GM12873 (cell line): ENCODE results near the gene DIP2A.

Experiments used
- TF ChIP-seq, protein P1 (sequence below): IDR thresholded peaks from 2 replicates; pipeline ENCODE4 v1.5.1; 2012; ENCODE audit warnings: low read depth, mild to moderate bottlenecking, moderate library complexity, low read length, control low read depth; ENCODE audit not compliant: insufficient read depth; ENCODE audit errors: missing control alignments

DIP2A gene

DNA sequence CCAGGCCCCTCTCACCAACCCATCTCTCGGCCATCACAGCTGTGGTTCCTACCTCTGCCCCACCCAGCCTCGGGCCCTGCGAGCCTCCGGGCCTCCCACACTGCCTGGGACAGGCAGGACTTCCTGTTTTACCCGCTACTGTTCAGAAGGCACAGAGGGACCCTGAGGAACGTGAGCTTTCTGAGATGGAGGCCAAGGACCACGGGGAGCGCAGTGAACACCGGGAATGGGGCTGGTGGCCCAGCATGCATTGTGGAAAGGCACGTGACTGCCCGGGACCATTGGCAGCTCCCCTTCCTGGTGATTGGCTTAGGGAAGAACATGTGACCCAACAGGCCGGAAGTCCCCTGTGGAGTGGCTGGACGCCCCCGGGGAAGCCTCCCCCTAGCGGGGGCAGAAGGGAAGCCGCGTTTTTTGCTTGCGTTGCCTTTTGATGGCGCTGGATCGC lies 139.2 kb downstream of the DIP2A start:
- TF ChIP-seq, protein P1, sequence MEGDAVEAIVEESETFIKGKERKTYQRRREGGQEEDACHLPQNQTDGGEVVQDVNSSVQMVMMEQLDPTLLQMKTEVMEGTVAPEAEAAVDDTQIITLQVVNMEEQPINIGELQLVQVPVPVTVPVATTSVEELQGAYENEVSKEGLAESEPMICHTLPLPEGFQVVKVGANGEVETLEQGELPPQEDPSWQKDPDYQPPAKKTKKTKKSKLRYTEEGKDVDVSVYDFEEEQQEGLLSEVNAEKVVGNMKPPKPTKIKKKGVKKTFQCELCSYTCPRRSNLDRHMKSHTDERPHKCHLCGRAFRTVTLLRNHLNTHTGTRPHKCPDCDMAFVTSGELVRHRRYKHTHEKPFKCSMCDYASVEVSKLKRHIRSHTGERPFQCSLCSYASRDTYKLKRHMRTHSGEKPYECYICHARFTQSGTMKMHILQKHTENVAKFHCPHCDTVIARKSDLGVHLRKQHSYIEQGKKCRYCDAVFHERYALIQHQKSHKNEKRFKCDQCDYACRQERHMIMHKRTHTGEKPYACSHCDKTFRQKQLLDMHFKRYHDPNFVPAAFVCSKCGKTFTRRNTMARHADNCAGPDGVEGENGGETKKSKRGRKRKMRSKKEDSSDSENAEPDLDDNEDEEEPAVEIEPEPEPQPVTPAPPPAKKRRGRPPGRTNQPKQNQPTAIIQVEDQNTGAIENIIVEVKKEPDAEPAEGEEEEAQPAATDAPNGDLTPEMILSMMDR, result no peak

DNA sequence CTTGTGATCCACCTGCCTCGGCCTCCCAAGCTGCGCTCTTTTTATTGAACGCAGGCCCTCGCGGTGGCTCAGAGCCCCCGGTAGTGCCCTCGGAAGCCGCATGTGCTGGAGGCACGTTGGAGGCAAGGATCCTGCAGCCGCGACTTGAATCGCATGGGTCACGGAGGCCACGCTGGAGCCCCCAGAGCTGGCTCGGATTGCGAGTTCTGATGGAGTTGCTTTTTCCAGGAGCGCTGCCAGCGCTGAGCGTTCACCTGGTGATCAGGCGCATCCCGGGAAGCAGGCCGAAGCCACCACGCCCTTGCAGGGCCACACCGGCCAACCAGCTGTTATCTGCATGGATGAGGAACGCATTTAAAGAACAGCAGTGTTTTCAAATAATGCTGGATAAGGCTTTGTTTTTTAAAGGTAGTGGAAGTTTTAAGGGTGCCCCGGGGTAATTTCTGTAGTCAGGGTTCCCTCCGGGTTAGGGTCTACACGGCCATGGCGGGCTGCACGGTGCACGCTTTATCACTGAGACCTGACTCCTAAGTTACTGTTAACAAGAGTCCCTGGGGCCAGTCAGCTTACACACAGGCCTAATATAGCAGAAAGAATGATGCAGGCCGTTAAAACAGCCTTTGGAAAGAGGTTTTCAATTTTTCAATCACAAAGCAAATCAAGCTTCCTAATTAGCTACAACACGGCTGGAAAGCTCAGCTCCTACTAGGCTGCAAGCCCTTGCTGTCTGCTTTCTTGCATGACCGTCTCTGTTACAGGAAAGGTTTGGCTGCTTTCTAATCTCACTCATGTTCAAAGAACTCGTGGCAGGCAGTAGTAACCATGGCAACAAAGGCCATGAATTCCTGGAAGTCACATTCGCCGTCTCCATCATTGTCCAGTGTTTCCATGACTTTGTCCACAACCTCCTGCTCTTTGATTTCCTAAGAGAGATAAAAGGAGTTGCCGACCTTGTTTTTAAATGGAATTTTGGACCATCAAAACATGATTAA lies 140.2 kb downstream of the DIP2A start:
- TF ChIP-seq, protein P1, result no peak

DNA sequence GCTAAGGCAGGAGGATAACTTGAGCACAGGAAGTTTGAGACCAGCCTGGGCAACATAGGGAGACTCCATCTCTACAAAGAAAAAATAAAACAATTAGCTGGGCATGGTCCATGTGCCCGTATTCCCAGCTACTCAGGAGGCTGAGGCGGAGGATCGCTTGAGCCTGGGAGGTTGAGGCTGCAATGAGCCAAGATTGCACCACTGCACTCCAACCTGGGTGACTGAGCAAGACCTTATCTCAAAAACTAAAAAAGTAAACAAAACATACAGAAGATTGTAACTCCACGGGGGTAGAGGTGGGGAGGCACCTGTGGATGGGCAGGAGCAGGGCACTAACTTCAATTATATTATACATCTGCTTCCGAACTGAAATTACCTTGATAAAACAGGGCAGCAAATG lies 141.6 kb downstream of the DIP2A start:
- TF ChIP-seq, protein P1, result no peak

DNA sequence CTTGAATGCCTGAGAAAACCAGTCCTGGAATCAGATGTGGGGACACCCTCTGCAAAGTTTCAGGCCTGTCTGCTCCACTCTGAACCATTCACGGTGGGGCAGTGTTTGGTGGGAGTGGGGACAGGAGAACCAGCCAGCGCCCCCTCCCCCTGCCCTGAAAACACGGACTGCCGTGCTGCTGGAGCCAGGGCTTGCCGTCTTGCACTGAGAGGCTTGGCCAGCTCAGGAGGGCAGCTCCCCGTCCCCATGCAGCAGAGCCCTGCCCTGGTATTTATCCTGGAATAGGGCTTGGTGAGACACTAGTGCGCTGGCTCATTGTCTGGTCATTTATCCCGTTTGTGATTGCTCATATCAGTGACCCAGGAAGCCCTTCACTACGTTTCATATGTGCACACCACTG lies 142.3 kb downstream of the DIP2A start:
- TF ChIP-seq, protein P1, result no peak

DNA sequence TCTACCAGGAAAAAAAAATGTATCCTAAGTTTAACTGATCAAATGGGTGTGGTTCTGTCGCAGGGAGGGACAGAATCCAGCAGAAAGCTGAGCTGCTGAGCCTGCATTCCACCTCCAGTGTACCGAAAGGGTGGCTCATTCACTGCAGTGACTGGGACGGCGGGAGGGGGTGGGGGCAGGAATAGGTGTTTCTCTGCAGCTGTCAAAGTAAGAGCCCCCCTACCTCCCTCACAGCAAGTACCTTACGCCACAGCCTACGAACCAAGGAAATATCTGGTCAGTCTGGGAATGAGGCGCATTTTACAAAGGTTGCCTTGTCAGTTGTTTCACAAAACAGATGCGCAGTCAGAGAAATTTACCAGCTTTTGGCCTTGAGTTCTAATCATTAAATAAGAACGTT lies 144.5 kb downstream of the DIP2A start:
- TF ChIP-seq, protein P1, result no peak

DNA sequence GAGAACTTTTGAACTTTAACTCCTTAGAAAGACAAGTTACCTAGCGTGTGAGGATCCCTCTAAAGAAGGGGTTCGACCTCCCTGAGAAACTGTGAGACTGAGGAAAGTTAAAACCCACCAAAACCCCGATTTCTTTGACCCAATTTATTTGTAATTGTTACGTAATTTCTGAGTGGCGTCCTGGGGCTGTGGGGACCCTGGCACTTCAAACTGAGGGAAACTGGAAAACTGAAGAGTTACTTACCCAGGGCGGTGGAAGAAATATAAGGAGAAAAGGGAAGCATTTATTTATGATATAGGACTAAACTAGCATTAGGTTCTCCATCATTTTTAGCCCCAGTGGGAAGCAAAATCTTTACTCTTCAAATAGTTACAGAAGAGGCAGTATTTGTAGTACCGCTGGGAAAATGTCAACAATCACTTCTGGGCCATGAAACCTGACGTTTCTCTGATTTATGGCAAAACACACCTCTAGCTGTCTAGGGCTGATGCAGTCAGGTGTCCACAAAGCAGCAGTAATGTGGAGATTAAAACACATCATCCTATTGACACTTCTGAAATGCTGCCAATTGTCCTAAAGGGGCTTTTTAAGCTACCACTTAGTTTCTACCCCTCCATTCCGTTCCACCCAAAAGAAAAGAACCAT lies 145.8 kb downstream of the DIP2A start:
- TF ChIP-seq, protein P1, result no peak
